KMS-11 (cell line): Measurements from ENCODE around the gene ANKRD13B.

ENCODE experiments used
- H2AFZ ChIP-seq: fragments of 200-600 bp; sonication (generic); 2 replicates; pipeline ENCODE4 v1.6.1; 2016; ENCODE audit warnings: antibody characterized with exemption, mixed run types, low read depth
- H3K27ac ChIP-seq: fragments of 200-600 bp; sonication (generic); 2 replicates; pipeline ENCODE4 v1.6.1; 2016; ENCODE audit warnings: mild to moderate bottlenecking, mixed run types
- H3K27me3 ChIP-seq: fragments of 200-600 bp; sonication (generic); 2 replicates; pipeline ENCODE4 v1.6.1; 2017; ENCODE audit warnings: mild to moderate bottlenecking, low read depth, mixed run types, moderate library complexity; ENCODE audit not compliant: insufficient read depth
- H3K36me3 ChIP-seq: fragments of 200-600 bp; sonication (generic); 2 replicates; pipeline ENCODE4 v1.6.1; 2017; ENCODE audit warnings: mild to moderate bottlenecking, mixed run types; ENCODE audit not compliant: insufficient read depth
- H3K4me1 ChIP-seq: fragments of 200-600 bp; sonication (generic); 2 replicates; pipeline ENCODE4 v1.6.1; 2016; ENCODE audit warnings: mild to moderate bottlenecking, low read depth, mixed run types; ENCODE audit not compliant: poor library complexity, severe bottlenecking
- H3K4me2 ChIP-seq: fragments of 200-600 bp; sonication (generic); 2 replicates; pipeline ENCODE4 v1.7.0; 2016; ENCODE audit warnings: mild to moderate bottlenecking, mixed run types
- H3K4me3 ChIP-seq: fragments of 200-600 bp; sonication (generic); IDR thresholded peaks from 2 replicates; pipeline ENCODE4 v1.6.1; 2017; ENCODE audit warnings: low read depth, low read length, mixed read lengths; ENCODE audit not compliant: insufficient read depth
- H3K79me2 ChIP-seq: fragments of 200-600 bp; sonication (generic); 2 replicates; pipeline ENCODE4 v1.6.1; 2016; ENCODE audit warnings: low read depth, mixed run types; ENCODE audit not compliant: insufficient read depth
- H3K9ac ChIP-seq: fragments of 200-600 bp; sonication (generic); 2 replicates; pipeline ENCODE4 v1.6.1; 2016; ENCODE audit warnings: mild to moderate bottlenecking, mixed run types
- H4K20me1 ChIP-seq: fragments of 200-600 bp; sonication (generic); 2 replicates; pipeline ENCODE4 v1.6.1; 2016; ENCODE audit warnings: mild to moderate bottlenecking, mixed run types; ENCODE audit not compliant: insufficient read depth
- CTCF ChIP-seq: fragments of 200-600 bp; sonication (generic); conservative IDR thresholded peaks from 2 replicates; pipeline ENCODE4 v1.6.1; 2017; ENCODE audit warnings: low read depth, mild to moderate bottlenecking, antibody characterized with exemption, low read length, moderate library complexity, mixed read lengths

The ANKRD13B gene

GRCh38 chr17:29593591-29594518 is 923 bp downstream of the ANKRD13B start:
- no peak overlapping the region; the same call in 1 of the 2 replicates for H3K9ac ChIP-seq
- no peak for TF ChIP-seq CTCF
- H3K4me2 ChIP-seq = peak overlapping the region; percentile 78
- H3K4me1 ChIP-seq = peaks cover 27% of the 10 kb centered on the region
- H3K27ac ChIP-seq = no peak overlapping the region
- no peaks in the 10 kb centered on the region for H3K79me2 ChIP-seq
- H3K27me3 ChIP-seq = no peaks in the 10 kb centered on the region
- H3K36me3 ChIP-seq = no peaks in the 10 kb centered on the region
- peak overlapping the region; percentile 75 for H2AFZ ChIP-seq
- H4K20me1 ChIP-seq = no peaks in the 10 kb centered on the region
- H3K4me3 ChIP-seq = no peak overlapping the region

- TF ChIP-seq CTCF = no peak
- Histone ChIP-seq H3K4me3 (no peak overlapping the region), H2AFZ (no peak overlapping the region), H3K27me3 (no peaks in the 10 kb centered on the region), H4K20me1 (no peaks in the 10 kb centered on the region), H3K79me2 (no peaks in the 10 kb centered on the region), H3K4me1 (peaks cover 27% of the 10 kb centered on the region), H3K36me3 (no peaks in the 10 kb centered on the region), H3K4me2 (peak overlapping the region; percentile 78; the same call in 1 of the 2 replicates), H3K27ac (no peak overlapping the region), H3K9ac (no peak overlapping the region)
These were observed 1.7 kb downstream of the ANKRD13B start for GRCh38 chr17:29594519-29595090.

GRCh38 chr17:29595107-29595942 is 2.4 kb downstream of the ANKRD13B start:
- Histone ChIP-seq H2AFZ (no peak overlapping the region), H3K79me2 (no peaks in the 10 kb centered on the region), H4K20me1 (no peaks in the 10 kb centered on the region), H3K27me3 (no peaks in the 10 kb centered on the region), H3K27ac (no peak overlapping the region), H3K4me1 (peaks cover 25% of the 10 kb centered on the region), H3K4me3 (no peak overlapping the region), H3K9ac (no peak overlapping the region), H3K36me3 (no peaks in the 10 kb centered on the region), H3K4me2 (no peak overlapping the region)
- TF ChIP-seq CTCF = no peak

GRCh38 chr17:29595943-29596774 is 3.2 kb downstream of the ANKRD13B start:
- H2AFZ ChIP-seq = no peak overlapping the region
- TF ChIP-seq CTCF = no peak
- H3K27me3 ChIP-seq = no peaks in the 10 kb centered on the region
- H3K79me2 ChIP-seq = no peaks in the 10 kb centered on the region
- no peaks in the 10 kb centered on the region for H4K20me1 ChIP-seq
- H3K36me3 ChIP-seq = no peaks in the 10 kb centered on the region
- no peak overlapping the region for H3K4me2 ChIP-seq
- H3K4me3 ChIP-seq = no peak overlapping the region
- no peak overlapping the region for H3K27ac ChIP-seq
- H3K4me1 ChIP-seq = peaks cover 33% of the 10 kb centered on the region
- H3K9ac ChIP-seq = no peak overlapping the region
